SU-DHL-6 (cell line): ENCODE data around the gene FKBP10.
"Not testable (repeated sequence)": the region's sequence is repeated elsewhere in the genome, so short reads cannot be mapped to it uniquely, and the experiment has no call there.

Experiments used
- H2AFZ ChIP-seq: fragments of 200-600 bp; sonication (generic); 2 replicates; pipeline ENCODE4 v1.6.1; 2014; ENCODE audit warnings: low read depth, mild to moderate bottlenecking, moderate library complexity, mixed read lengths, antibody characterized with exemption, low read length; ENCODE audit not compliant: severe bottlenecking
- H3F3A ChIP-seq: fragments of 200-600 bp; shearing (Covaris generic); 2 replicates; pipeline ENCODE4 v1.6.0; 2016; ENCODE audit warnings: antibody characterized with exemption, mild to moderate bottlenecking; ENCODE audit not compliant: insufficient read depth
- H3K27ac ChIP-seq: fragments of 200-600 bp; sonication (generic); 2 replicates; pipeline ENCODE4 v1.5.1; 2016; ENCODE audit warnings: low read depth, mild to moderate bottlenecking, low read length, moderate library complexity, mixed read lengths
- H3K27me3 ChIP-seq: fragments of 200-600 bp; sonication (generic), shearing (Covaris generic); 2 replicates; pipeline ENCODE4 v1.6.0; 2014; ENCODE audit warnings: mild to moderate bottlenecking, low read length
- H3K36me3 ChIP-seq: fragments of 200-600 bp; sonication (generic); 2 replicates; pipeline ENCODE4 v1.6.1; 2014; ENCODE audit warnings: mild to moderate bottlenecking, low read length, mixed read lengths
- H3K4me2 ChIP-seq: fragments of 300-600, 200-600 bp; shearing (Covaris generic), sonication (generic); 2 replicates; pipeline ENCODE4 v1.6.0; 2014; ENCODE audit warnings: low read length, low read depth, mild to moderate bottlenecking; ENCODE audit not compliant: poor library complexity, severe bottlenecking
- H3K4me3 ChIP-seq: fragments of 200-600 bp; sonication (generic); 2 replicates; pipeline ENCODE4 v1.5.1; 2014; ENCODE audit warnings: antibody characterized with exemption, low read length, mild to moderate bottlenecking, mixed read lengths; ENCODE audit not compliant: insufficient read depth, poor library complexity, severe bottlenecking
- H3K79me2 ChIP-seq: fragments of 200-600 bp; sonication (generic); 2 replicates; pipeline ENCODE4 v1.6.1; 2014; ENCODE audit warnings: mild to moderate bottlenecking, low read length, moderate library complexity; ENCODE audit not compliant: insufficient read depth
- H3K9ac ChIP-seq: fragments of 200-600 bp; sonication (generic); 2 replicates; pipeline ENCODE4 v1.7.0; 2014; ENCODE audit warnings: mild to moderate bottlenecking, low read length
- H3K9me2 ChIP-seq: fragments of 200-600 bp; sonication (generic); replicated peaks from 2 replicates; pipeline ENCODE4 v1.6.1; 2014; ENCODE audit warnings: low read length; ENCODE audit not compliant: insufficient read depth
- H3K9me3 ChIP-seq: fragments of 200-600 bp; sonication (generic); 2 replicates; pipeline ENCODE4 v1.6.1; 2014; ENCODE audit warnings: low read length, mixed read lengths; ENCODE audit not compliant: insufficient read depth
- H4K20me1 ChIP-seq: fragments of 200-600 bp; sonication (generic); 2 replicates; pipeline ENCODE4 v1.6.1; 2014; ENCODE audit warnings: low read depth, mild to moderate bottlenecking, antibody characterized with exemption, low read length, moderate library complexity, mixed read lengths
- CTCF ChIP-seq: fragments of 200-600 bp; sonication (generic); IDR thresholded peaks from one replicate; pipeline ENCODE4 v1.5.1; 2017; ENCODE audit warnings: antibody characterized with exemption, mild to moderate bottlenecking, low read length, moderate library complexity; ENCODE audit not compliant: insufficient read depth, poor library complexity, severe bottlenecking
- EZH2phosphoT487 ChIP-seq: fragments of 200-600 bp; sonication (generic), shearing (Covaris generic); conservative IDR thresholded peaks from 2 replicates; pipeline ENCODE4 v1.6.1; 2018; ENCODE audit warnings: mild to moderate bottlenecking, antibody characterized with exemption, low read length, moderate library complexity, mixed read lengths

The FKBP10 gene

GRCh38 chr17:41823580-41823979 is 10.8 kb downstream of the FKBP10 start:
- no peak for TF ChIP-seq EZH2phosphoT487
- no peak for TF ChIP-seq CTCF
- H3K36me3 ChIP-seq: 0 out of 2 replicates have a peak, but pooled peaks cover 2% of the 10 kb centered on the region

GRCh38 chr17:41824086-41824485 is 11.3 kb downstream of the FKBP10 start:
- H3K9me3 ChIP-seq: no peaks in the 10 kb centered on the region
- no peak overlapping the region for H3K27ac ChIP-seq
- H3K79me2 ChIP-seq: no peaks in the 10 kb centered on the region
- H3K4me2 ChIP-seq: no peak overlapping the region
- H3K9me2 ChIP-seq: no peaks in the 10 kb centered on the region
- H3F3A ChIP-seq: no peaks in the 10 kb centered on the region
- H3K36me3 ChIP-seq: 0 out of 2 replicates have a peak, but pooled peaks cover 2% of the 10 kb centered on the region
- no peaks in the 10 kb centered on the region for H4K20me1 ChIP-seq
- TF ChIP-seq EZH2phosphoT487: no peak
- no peak for TF ChIP-seq CTCF
- no peak overlapping the region for H2AFZ ChIP-seq
- H3K27me3 ChIP-seq: no peaks in the 10 kb centered on the region
- no peak overlapping the region for H3K4me3 ChIP-seq
- no peak overlapping the region for H3K9ac ChIP-seq

More at GRCh38 chr17:41823580-41823979, 10.8 kb downstream of the FKBP10 start:
- Histone ChIP-seq H3K9me3 (no peaks in the 10 kb centered on the region), H3F3A (no peaks in the 10 kb centered on the region), H3K27me3 (no peaks in the 10 kb centered on the region), H3K27ac (no peak overlapping the region), H3K4me3 (no peak overlapping the region), H3K79me2 (no peaks in the 10 kb centered on the region), H3K4me2 (no peak overlapping the region), H3K9ac (no peak overlapping the region), H2AFZ (no peak overlapping the region), H3K9me2 (no peaks in the 10 kb centered on the region), H4K20me1 (no peaks in the 10 kb centered on the region)

- Histone ChIP-seq H3K4me3 (no peak overlapping the region), H4K20me1 (no peaks in the 10 kb centered on the region), H3K27me3 (no peaks in the 10 kb centered on the region), H3K27ac (no peak overlapping the region), H3K4me2 (no peak overlapping the region), H3K79me2 (no peaks in the 10 kb centered on the region), H3K9me2 (no peaks in the 10 kb centered on the region), H3F3A (no peaks in the 10 kb centered on the region), H3K9me3 (no peaks in the 10 kb centered on the region), H3K9ac (no peak overlapping the region), H3K36me3 (0 out of 2 replicates have a peak, but pooled peaks cover 2% of the 10 kb centered on the region), H2AFZ (no peak overlapping the region)
- TF ChIP-seq EZH2phosphoT487 (no peak), CTCF (no peak)
These were observed 12.5 kb downstream of the FKBP10 start for GRCh38 chr17:41825175-41825845.

- H3K27me3 ChIP-seq, H3K79me2 ChIP-seq, H3K4me2 ChIP-seq, H3K4me3 ChIP-seq, H3K9me3 ChIP-seq, H3K27ac ChIP-seq, H3K9me2 ChIP-seq, H4K20me1 ChIP-seq, H3F3A ChIP-seq, H2AFZ ChIP-seq, H3K36me3 ChIP-seq, H3K9ac ChIP-seq: not testable (repeated sequence)
These were observed 17.2 kb downstream of the FKBP10 start for GRCh38 chr17:41829961-41830360.
